ENCODE measurements around the gene UMPS. TPM values are rescaled to one million over a fixed set of nuclear protein-coding genes. Genes with fewer than 3 reads are reported as not detected.
"Not testable (repeated sequence)": the region's sequence is repeated elsewhere in the genome, so short reads cannot be mapped to it uniquely, and the experiment has no call there.

UMPS gene
- total RNA-seq, 2 donors from 2014 or later: 53.9 to 60.8 TPM

DNA sequence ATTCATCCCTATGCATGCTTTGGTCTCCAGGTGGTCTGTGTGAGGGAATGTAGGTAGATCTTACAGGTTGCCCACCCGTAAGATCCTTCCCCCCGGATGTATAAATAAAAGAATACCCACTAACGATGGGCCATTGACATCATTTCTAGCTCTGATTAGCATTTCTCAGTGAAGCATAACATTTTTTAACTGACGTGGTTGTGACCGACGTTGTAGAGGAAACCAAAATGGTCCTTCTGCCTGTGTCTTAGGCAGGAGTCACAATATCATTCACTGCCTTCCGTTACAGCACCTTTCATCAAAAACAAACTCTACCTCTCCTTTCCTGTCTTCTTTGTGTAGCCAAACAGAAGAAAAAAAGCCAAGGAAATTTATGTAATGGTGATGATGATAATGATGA, 27.3 kb upstream of the UMPS start:
- no peak overlapping the region for H3K9ac ChIP-seq (ENCODE audit: extremely low read depth, low read length, poor library complexity, severe bottlenecking)
- no peak overlapping the region for H3K4me3 Mint-ChIP-seq
- H3K36me3 ChIP-seq (ENCODE audit: control insufficient read depth, insufficient read depth, low read length): no peaks in the 10 kb centered on the region
- TF ChIP-seq CTCF (conservative IDR thresholded peaks at IDR 0.05): no peak
- no peaks in the 10 kb centered on the region for H3K9me3 Mint-ChIP-seq
- H3K4me1 Mint-ChIP-seq: peaks cover 4% of the 10 kb centered on the region
- WGBS, 2 experiments (ENCODE audit: insufficient coverage in 1 of 2, insufficient read length in 1 of 2): 91 to 94% methylated on average over 6 to 7 of the region's 7 CpGs
- H3K9me3 ChIP-seq (ENCODE audit: control insufficient read depth, low read length): no peaks in the 10 kb centered on the region
- H3K27me3 ChIP-seq (ENCODE audit: control insufficient read depth, insufficient read depth, low read length, poor library complexity, severe bottlenecking): no peaks in the 10 kb centered on the region
- no peaks in the 10 kb centered on the region for H3K4me1 ChIP-seq (ENCODE audit: control insufficient read depth, insufficient read depth, low read length)
- no peak overlapping the region for H3K27ac Mint-ChIP-seq
- H3K4me3 ChIP-seq (ENCODE audit: low read length): no peak overlapping the region
- no peak for DNase-seq
- no peak overlapping the region for H3K27ac ChIP-seq (ENCODE audit: low read depth, low read length)
- no peaks in the 10 kb centered on the region for H3K27me3 Mint-ChIP-seq (ENCODE audit: insufficient read depth)
- no peaks in the 10 kb centered on the region for H3K36me3 Mint-ChIP-seq (ENCODE audit: low read depth)

- no peaks in the 10 kb centered on the region for H3K36me3 Mint-ChIP-seq (ENCODE audit: low read depth)
- no peak overlapping the region for H3K27ac ChIP-seq (ENCODE audit: low read depth, low read length)
- no peaks in the 10 kb centered on the region for H3K9me3 ChIP-seq (ENCODE audit: control insufficient read depth, low read length)
- H3K9me3 Mint-ChIP-seq: peaks cover 6% of the 10 kb centered on the region
- no peak overlapping the region for H3K4me3 ChIP-seq (ENCODE audit: low read length)
- no peak for TF ChIP-seq CTCF (conservative IDR thresholded peaks at IDR 0.05)
- WGBS, 2 experiments (ENCODE audit: insufficient coverage in 1 of 2, insufficient read length in 1 of 2): 100% methylated on average over 1 of the region's 1 CpG
- H3K4me1 Mint-ChIP-seq: peaks cover 4% of the 10 kb centered on the region
- no peak overlapping the region for H3K4me3 Mint-ChIP-seq
- no peak for DNase-seq
- no peaks in the 10 kb centered on the region for H3K4me1 ChIP-seq (ENCODE audit: control insufficient read depth, insufficient read depth, low read length)
- H3K36me3 ChIP-seq (ENCODE audit: control insufficient read depth, insufficient read depth, low read length): no peaks in the 10 kb centered on the region
- no peak overlapping the region for H3K27ac Mint-ChIP-seq
- H3K9ac ChIP-seq (ENCODE audit: extremely low read depth, low read length, poor library complexity, severe bottlenecking): no peak overlapping the region
- no peaks in the 10 kb centered on the region for H3K27me3 ChIP-seq (ENCODE audit: control insufficient read depth, insufficient read depth, low read length, poor library complexity, severe bottlenecking)
- peaks cover 3% of the 10 kb centered on the region for H3K27me3 Mint-ChIP-seq (ENCODE audit: insufficient read depth)
Measured at GRCh38 chr3:124705552-124705951, 24.7 kb upstream of the UMPS start.

- H3K9me3 ChIP-seq (ENCODE audit: control insufficient read depth, low read length); H3K27me3 Mint-ChIP-seq (ENCODE audit: insufficient read depth); H3K9ac ChIP-seq (ENCODE audit: extremely low read depth, low read length, poor library complexity, severe bottlenecking); H3K27ac Mint-ChIP-seq; H3K4me1 Mint-ChIP-seq; H3K4me3 ChIP-seq (ENCODE audit: low read length); H3K4me1 ChIP-seq (ENCODE audit: control insufficient read depth, insufficient read depth, low read length); H3K27me3 ChIP-seq (ENCODE audit: control insufficient read depth, insufficient read depth, low read length, poor library complexity, severe bottlenecking); H3K9me3 Mint-ChIP-seq; H3K36me3 Mint-ChIP-seq (ENCODE audit: low read depth); H3K27ac ChIP-seq (ENCODE audit: low read depth, low read length); H3K36me3 ChIP-seq (ENCODE audit: control insufficient read depth, insufficient read depth, low read length); DNase-seq; H3K4me3 Mint-ChIP-seq: not testable (repeated sequence)
- 93 to 94% methylated on average over 2 of the region's 2 CpGs for WGBS, 2 experiments (ENCODE audit: insufficient coverage in 1 of 2, insufficient read length in 1 of 2)
Measured at GRCh38 chr3:124707223-124707622, 23.0 kb upstream of the UMPS start.

DNA sequence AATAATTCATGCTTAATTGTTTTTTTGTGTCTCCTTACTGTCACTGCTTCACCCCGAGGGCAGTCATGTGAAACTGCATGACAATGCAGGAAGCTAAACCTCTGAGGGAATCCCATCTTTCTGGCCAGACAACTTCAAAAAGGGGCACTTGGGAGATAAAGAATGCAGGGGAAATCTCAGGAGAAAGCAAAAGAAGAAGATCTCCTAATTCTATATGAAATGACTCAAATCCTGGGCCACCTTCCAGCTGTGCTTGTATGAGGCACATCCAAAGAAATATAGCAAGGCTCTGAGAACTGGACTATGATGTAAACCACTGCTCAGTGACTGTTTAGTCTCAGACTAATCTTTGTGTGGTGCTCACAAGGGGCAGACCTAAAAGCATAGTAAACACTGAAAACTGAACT, 22.6 kb upstream of the UMPS start:
- no peak overlapping the region for H3K4me3 ChIP-seq (ENCODE audit: low read length)
- no peak for TF ChIP-seq CTCF (conservative IDR thresholded peaks at IDR 0.05)

More for the DNA sequence above, 22.6 kb upstream of the UMPS start:
- no peaks in the 10 kb centered on the region for H3K36me3 Mint-ChIP-seq (ENCODE audit: low read depth)
- no peaks in the 10 kb centered on the region for H3K4me1 Mint-ChIP-seq
- no peak overlapping the region for H3K4me3 Mint-ChIP-seq
- Histone ChIP-seq H3K36me3 (ENCODE audit: control insufficient read depth, insufficient read depth, low read length) (no peaks in the 10 kb centered on the region), H3K9me3 (ENCODE audit: control insufficient read depth, low read length) (no peaks in the 10 kb centered on the region), H3K9ac (ENCODE audit: extremely low read depth, low read length, poor library complexity, severe bottlenecking) (no peak overlapping the region), H3K4me1 (ENCODE audit: control insufficient read depth, insufficient read depth, low read length) (no peaks in the 10 kb centered on the region), H3K27ac (ENCODE audit: low read depth, low read length) (no peak overlapping the region), H3K27me3 (ENCODE audit: control insufficient read depth, insufficient read depth, low read length, poor library complexity, severe bottlenecking) (no peaks in the 10 kb centered on the region)
- peak; percentile 58 for DNase-seq
- peaks cover 3% of the 10 kb centered on the region for H3K27me3 Mint-ChIP-seq (ENCODE audit: insufficient read depth)
- H3K9me3 Mint-ChIP-seq: peaks cover 6% of the 10 kb centered on the region
- H3K27ac Mint-ChIP-seq: no peak overlapping the region
- 33 to 66% methylated on average over 1 of the region's 1 CpG for WGBS, 2 experiments (ENCODE audit: insufficient coverage in 1 of 2, insufficient read length in 1 of 2)

All from endodermal cell (in vitro differentiated cells).